GM18868 (cell line): ENCODE measurements around the gene MAST4.

Experiments
- ATAC-seq: cut with Tn5 transposase; IDR thresholded peaks from one replicate; pipeline ENCODE4 v1.9.1; 2021; ENCODE audit warnings: mild to moderate bottlenecking, moderate library complexity; ENCODE audit not compliant: unreplicated experiment

MAST4 gene

GRCh38 chr5:66595756-66596635 lies at the start of gene MAST4:
Gene MAST4, plus strand, starts transcription at chr5:66596393. Its CDS starts 263 bp downstream, at chr5:66596656.
- ATAC-seq: peak; percentile 98

GRCh38 chr5:66546541-66546940 lies 49.7 kb upstream of the MAST4 start:
- ATAC-seq: no peak

- ATAC-seq: no peak
Observed at GRCh38 chr5:66551338-66551737, 44.9 kb upstream of the MAST4 start.

DNA sequence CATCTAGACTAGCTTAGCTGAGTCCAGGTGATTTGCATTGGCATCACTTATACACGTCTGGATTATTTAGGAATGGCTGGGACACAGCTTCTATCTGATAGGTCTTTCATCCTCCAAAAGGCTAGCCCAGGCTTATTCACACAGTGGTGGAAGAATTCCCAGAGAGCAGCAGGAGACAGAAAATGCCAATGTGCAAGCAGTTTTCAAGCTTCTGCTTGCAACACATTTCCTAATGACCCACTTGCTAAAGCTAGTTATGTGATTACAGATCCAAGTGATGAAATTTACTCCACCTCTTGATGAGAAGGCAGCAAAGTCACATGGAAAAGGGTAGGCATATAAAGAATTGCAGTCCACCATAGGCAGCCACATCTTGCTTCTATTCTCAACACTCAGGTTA lies 44.2 kb upstream of the MAST4 start:
- ATAC-seq: no peak

DNA sequence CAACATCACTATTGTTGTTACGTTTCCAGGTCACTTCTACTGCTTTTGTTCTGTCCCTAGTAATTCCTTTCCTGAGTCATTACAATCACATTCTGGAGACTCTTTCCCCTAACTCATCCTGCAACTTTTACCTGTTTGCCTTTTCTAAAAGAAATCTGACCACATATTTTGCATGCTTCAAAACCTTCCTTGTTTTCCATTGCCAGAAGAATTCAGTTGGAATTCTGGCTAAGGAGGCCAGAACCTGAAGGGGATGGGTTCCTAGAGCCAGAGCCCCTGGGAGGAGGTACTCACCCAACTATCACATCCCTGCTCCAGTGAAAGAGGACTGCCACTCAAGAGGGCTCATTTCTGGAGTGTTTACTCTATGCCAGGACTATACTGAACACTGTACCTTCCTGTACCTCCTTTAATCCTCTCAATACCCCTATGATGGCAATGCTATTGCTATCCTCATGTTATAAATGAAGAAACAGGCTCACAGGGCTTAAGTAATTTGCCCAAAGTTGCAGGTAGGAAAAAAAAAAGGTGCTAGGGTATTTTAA lies 42.8 kb upstream of the MAST4 start:
- no peak for ATAC-seq

DNA sequence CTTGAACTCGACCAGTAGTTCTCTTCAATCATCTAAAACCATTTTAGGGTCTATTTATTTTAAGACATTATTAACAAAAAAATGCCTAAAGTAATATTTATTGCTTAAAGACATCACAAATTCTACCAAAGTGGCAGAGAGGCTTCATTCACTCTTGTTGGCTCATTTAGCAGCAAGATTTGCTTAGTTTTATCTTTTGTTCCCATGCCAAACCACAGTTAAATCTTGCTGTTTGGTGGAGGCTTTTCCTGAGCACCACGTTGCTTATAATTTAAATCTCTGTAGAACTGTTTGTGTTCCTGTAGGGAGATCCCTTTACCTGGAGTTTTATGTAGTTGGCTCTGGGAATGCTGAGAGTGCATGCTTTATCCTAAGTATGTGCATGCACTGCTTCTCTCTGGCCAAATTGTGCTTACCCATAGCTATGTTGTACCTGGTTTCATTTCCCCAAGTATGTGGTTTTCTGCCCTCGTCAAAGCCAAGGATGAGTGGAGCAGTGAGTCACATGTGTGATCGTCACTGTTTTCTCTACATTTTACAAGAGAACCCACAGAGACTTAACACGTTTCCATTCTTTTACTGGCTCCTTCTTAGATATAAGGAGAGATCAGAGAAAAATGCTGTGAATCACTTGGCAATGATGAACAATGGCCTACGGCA lies 42.1 kb upstream of the MAST4 start:
- ATAC-seq: peak; percentile 98

DNA sequence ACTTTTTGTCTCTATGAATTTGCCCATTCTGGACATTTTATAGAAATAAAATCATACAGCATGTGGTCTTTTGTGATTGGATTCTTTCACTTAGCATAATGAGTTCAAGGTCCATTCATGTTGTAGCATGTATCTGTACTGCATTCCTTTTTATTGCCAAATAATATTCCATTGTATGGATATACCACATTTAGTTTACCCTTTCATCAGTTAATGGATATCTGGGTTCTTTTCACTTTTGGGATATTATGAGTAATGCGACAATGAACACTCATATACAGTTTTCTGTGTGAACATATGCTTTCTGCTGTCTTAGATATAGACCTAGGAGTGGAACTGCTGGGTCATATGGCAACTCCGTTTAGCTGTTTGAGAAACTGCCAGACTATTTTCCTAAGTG lies 41.3 kb upstream of the MAST4 start:
- no peak for ATAC-seq

GRCh38 chr5:66558560-66558959 lies 37.6 kb upstream of the MAST4 start:
- peak; percentile 68 for ATAC-seq

DNA sequence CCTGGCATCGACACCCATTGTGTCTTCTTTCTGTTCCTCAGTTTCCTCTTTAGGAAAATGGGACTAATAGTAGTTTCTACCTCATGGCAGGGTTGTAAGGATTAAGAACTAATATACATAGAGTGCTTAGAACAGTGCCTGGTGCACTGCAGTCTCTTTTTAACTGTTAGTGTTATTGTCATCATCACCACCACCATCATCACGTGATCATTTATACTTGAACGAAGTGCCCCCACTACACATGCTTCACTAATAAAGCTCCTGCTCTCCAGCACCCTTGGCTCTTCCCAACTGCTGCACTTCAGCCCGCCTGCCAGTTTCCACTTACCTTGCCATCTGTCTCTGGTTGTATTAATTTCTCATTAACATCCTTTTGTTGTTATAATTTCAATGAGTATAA lies 35.8 kb upstream of the MAST4 start:
- no peak for ATAC-seq

GRCh38 chr5:66561256-66561990 lies 34.8 kb upstream of the MAST4 start:
- ATAC-seq: no peak

DNA sequence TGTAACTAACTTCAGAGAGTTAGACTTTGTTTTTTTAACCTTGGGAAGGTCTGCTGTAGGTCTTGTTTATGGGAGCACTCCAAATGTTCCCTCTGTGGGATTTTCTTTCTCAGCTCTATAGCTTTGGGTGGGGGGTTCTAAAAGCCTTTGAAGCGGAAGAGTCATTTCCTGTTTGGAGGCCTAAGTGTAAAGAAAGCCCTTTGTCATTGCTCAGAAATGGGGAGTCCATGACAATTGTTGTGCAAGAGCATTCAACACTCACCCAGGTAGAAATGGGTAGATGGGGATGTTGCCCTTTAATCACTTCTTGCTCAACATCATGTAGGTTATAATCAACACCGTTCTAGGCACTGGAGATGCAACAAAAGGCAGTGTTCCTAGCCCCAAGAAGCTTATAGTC lies 30.3 kb upstream of the MAST4 start:
- no peak for ATAC-seq

GRCh38 chr5:66567474-66567873 lies 28.7 kb upstream of the MAST4 start:
- no peak for ATAC-seq

GRCh38 chr5:66570201-66570600 lies 26.0 kb upstream of the MAST4 start:
- no peak for ATAC-seq

GRCh38 chr5:66573733-66574132 lies 22.5 kb upstream of the MAST4 start:
- no peak for ATAC-seq

GRCh38 chr5:66582499-66583165 lies 13.6 kb upstream of the MAST4 start:
- ATAC-seq: no peak

DNA sequence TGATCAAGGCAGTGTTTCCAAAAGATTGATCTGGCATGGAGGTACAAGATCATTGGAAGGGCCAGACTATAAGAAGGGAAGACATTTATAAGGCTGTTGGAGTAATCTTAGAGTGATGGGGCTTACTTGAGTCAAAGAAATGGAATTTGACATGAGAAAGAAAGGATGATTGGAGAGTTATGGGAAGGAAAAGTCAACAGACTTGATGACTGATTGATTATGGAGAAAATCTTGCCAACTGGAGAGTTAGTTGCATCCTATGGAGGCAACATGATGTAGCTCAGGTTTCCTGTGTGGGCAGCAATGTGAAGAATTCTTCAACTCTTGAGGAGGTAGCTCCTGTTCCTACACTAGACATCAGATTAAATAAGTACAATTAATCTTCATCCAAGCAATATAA lies 10.9 kb upstream of the MAST4 start:
- no peak for ATAC-seq

DNA sequence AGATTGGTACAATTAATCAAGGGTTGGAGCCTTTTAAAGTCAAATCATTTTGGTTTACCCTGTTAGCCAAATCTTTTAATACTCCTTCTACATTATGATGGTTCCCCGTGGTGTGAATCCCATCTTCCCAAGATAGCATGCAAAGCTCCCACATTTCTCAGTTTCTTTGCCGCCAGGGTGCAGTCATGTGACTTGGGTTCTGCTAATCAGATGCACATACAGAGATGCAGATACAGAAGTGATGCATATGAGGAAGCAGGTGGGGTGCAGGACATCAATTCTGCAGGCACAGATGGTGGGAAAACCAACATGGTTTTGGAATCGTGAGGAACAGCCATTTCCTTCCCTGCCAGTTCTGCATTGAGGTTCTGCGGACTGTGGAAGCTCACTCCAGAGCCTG lies 8.4 kb upstream of the MAST4 start:
- no peak for ATAC-seq

DNA sequence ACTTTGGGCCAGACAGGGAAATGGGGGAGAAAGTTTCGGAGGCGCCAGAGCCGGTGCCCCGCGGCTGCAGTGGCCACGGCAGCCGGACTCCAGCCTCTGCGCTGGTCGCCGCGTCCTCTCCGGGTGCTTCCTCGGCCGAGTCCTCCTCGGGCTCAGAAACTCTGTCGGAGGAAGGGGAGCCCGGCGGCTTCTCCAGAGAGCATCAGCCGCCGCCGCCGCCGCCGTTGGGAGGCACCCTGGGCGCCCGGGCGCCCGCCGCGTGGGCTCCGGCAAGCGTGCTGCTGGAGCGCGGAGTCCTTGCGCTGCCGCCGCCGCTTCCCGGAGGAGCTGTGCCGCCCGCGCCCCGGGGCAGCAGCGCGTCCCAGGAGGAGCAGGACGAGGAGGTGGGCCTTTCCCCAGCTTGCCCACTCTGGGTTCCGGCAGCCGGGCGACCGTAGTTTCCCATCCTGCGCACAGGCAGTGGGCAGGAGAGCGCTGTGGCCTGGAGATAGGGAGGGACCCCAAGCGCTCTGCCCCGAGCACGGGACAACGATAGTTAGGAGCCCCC lies 516 bp downstream of the MAST4 start:
- peak; percentile 23 for ATAC-seq

DNA sequence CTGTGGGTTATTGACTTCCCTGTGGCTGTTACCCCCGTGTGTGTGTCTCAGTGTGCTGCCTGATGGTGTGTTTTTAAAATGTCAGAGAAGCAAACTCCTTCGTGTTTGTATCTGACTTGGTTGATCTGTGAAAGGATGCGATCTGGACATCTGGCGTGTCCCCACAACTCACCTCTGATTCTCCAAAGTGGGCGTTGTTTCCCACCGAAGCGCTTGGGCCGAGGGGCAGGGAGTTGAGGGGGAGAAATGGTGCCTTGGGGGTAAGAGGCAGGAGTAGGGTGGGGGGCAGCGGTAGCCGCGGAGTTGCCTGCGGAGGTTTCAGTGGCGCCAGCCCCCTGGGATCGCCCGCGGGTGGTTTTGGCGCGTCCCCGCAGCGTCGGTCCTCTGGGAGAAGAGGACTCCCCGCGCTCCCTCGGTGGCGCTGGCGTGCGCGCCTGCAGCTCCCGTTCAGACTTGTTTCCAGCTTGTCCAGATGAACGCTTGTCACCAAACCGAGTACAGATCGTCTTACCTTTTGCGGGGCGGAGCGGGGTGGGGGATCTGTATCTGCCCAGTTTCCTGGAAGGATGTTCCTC lies 1.1 kb downstream of the MAST4 start:
- no peak for ATAC-seq

- ATAC-seq: no peak
Observed at GRCh38 chr5:66602621-66603020, 6.4 kb downstream of the MAST4 start.
